AG08395 (cell line): ENCODE data around the gene TNFRSF18.

Source experiments
- DNase-seq: peaks from one replicate; pipeline ENCODE4 v3.0.0; 2012; ENCODE audit warnings: mixed read lengths, low spot score

TNFRSF18 gene

GRCh38 chr1:1228596-1229321 is 22.4 kb upstream of the TNFRSF18 start:
- DNase-seq: no peak

- no peak for DNase-seq
Measured at GRCh38 chr1:1228187-1228586, 21.8 kb upstream of the TNFRSF18 start.

DNA sequence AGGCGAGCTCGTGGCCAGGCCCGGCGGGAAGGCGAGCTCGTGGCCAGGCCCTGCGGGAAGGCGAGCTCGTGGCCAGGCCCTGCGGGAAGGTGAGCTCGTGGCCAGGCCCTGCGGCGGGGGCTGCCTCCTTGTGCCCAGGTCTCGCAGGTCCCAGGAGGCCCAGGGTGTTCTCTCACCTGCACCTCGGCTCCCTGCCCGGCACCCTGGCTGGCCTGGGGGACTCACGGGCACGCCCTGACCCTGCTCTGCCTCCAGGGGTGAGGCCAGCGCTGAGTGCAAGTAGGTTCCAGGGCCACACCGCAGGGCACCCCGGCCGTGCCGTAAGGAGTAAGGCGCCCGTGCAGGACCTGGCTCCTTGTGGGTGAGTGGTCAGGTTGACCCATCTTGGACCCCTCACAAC is 21.0 kb upstream of the TNFRSF18 start:
- no peak for DNase-seq

- no peak for DNase-seq
Measured at GRCh38 chr1:1226566-1227362, 20.4 kb upstream of the TNFRSF18 start.

DNA sequence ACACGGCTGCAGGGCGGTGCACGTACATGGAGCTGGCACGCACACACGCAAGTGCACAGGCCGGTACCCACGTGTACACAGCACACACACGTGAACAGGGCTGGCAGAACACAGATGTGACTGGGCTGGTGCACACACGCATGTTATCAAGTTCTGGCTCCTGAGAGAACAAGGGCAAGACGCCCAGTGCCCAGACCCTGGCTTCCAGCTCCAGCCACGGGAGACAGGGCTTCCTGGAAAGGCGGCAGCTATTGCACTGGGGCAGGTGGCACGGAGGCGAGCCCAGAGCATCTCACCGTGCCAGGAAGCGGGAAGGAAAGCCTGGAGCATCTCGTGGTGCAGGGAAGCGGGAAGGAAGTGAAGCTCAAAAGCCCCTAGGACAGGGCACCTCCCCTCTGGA is 19.5 kb upstream of the TNFRSF18 start:
- DNase-seq: no peak

- no peak for DNase-seq
Measured at GRCh38 chr1:1225238-1225845, 18.9 kb upstream of the TNFRSF18 start.

- DNase-seq: no peak
Measured at GRCh38 chr1:1223891-1224290, 17.5 kb upstream of the TNFRSF18 start.

- no peak for DNase-seq
Measured at GRCh38 chr1:1223321-1223720, 16.9 kb upstream of the TNFRSF18 start.

- no peak for DNase-seq
Measured at GRCh38 chr1:1222575-1223225, 16.3 kb upstream of the TNFRSF18 start.

GRCh38 chr1:1221887-1222574 is 15.6 kb upstream of the TNFRSF18 start:
- no peak for DNase-seq

DNA sequence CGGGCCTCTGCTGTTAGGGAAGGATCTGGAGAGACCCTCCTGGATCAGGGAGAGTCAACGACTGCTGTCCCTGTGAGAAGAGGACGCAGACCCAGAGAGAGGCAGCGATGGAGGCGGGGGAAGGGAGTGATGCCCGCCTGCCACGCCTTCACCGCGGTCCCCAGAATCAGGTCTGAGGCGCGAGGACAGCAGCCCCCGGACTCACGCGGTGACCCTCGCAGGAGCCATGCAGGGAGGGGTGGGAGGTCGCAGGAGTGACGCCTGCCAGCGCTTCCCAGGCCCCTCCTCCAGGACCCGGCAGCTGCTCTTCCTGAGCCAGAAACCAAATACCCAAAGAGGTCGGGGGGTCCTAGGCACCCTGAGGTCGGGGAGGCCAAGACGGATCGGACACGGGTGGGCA is 13.8 kb upstream of the TNFRSF18 start:
- no peak for DNase-seq

- no peak for DNase-seq
Measured at GRCh38 chr1:1219341-1219740, 12.9 kb upstream of the TNFRSF18 start.

DNA sequence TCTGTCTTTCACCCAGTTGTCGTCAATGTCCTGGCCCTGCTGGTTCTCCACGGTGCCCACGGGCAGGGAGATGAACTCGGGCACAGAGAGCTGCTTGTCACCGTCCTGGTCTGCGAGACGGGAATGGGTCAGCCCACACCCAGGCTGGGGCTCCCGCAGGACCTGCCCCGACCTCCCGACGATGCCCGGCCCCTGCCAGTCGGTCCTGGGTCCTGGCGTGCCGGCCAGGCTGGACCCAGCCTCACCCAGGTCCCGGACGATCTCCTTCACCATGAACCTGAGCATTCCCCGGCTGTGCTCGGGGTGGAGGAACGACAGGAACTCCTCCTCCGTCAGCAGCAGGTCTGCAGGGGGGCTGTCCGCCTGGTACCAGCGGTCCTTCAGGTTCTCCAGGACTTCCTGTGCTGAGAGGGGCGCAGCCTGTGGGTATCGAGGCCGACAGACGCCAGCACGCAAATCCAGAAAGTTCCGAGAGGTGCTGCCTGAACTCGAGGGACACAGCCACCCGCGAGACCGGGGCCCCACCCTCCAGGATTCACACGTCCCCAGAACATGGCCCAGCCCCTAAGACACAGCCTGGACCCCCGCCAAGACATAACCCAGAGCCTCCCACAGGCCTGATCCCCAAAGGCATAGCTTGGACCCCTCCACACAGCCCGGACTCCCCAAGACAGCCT is 12.3 kb upstream of the TNFRSF18 start:
- no peak for DNase-seq

DNA sequence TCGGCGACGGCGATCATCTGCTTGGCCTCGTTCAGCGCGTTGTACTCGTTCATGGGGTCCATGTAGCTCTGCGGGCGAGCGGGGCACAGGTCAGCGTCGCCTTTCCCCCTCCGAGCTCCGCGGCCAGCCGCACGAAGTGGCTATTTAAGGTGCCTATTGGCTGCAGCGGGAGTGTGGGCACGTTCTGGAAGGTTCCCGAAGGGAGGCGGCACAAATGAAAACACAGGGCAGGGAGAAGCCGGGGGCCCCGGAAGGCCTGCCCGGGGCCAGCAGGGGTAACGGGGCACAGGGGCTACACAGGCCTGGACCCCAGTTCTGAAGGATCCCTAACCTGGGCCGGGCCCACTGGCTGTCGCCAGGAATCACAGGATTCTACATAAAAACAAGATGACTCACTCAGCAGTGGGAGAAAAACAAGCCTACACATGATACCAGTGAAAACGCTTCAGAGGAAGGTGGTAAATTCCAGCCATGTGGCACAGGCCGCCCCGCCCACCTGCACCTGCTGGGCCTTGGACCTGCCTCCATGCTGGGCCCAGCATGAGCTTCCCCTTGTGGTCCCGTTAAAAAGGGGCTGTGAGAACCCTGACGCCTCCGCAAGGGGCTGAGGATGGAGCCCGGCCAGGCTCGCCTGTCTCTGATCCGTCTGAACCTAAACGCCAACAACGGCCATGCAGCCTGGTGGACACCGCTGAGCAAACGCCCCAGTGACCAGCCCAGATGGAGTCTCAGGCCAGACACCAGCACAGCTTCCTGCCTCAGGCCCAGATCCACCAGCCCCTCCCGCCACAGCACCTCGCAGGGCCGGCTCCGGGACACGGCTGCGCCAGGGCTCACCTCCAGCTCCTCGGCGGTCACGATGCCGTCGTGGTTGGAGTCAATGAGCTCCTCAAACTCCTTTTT is 11.5 kb upstream of the TNFRSF18 start:
- DNase-seq: no peak

DNA sequence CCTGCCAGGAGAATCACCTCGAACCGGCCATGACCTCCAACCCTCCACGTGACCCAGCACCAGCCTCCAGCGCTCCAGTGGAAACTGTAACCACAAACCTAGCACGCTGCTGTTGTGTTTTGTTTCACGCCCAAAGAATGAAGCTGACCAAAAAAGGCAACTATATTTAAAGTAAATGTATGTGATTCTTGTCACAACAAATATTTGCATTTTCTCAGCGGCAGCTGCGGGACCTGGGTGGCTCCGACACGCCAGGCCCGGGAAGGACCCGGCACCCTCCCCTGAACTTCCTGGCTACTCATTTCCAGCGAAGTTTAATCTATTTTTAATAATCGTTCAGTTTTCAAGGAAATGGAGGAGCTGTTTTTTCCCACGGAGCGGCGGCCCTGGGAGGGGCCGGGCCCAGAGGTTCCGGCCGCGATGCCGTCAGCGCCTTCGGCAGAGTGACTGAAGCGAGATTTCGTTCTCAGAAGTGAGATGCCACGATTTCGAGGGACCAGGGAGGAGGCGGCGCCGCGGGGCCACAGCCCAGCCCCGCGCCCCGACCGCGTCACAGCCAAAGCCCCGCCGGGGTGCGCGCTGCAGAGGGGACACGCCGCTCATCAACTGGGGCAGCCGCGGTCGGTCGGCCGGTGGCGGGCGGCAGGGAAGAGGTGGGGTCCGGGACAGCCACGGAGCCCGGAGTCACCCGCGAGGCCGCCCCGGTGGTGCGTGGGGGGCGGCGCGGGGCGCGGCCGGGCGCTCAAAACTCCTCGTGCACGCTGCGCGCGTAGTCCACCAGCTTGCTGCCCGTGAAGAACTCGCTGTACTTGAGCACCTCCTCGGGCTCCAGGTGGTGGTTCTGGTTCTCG is 10.6 kb upstream of the TNFRSF18 start:
- DNase-seq: no peak

DNA sequence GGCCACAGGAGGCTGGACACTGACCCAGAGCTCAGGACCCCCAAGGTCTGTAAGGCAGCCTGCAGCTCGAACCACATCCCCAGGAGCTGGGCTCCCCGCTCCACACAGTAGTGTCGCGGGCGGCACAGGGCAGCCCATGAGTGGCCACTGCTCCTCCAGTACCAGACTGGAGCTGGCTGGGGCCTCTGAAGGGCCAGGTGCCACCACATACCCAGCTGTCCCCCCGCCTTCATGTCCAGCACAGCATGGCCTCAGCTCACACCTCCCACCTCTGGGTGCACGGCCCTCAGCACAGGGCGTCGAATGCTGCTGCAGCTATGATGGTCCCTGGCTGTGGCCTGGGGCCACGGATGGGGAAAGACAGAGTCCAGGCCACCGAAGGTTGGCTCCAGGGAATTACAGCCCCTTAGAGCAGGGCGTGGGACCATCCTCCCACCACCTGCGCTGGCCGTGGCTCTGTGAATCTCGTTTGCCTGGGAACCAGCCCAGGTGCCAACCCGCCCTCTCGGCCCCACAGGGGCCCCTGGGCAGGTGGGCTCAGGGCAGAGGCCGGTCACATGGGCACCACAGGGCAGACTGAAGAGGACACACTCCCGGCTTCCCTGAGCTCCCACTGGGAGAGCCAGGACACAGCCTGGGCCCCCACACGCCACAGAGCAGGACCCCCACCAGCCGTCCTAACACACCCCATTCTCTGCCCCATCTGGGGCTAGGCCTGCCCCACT is 9.7 kb upstream of the TNFRSF18 start:
- no peak for DNase-seq

DNA sequence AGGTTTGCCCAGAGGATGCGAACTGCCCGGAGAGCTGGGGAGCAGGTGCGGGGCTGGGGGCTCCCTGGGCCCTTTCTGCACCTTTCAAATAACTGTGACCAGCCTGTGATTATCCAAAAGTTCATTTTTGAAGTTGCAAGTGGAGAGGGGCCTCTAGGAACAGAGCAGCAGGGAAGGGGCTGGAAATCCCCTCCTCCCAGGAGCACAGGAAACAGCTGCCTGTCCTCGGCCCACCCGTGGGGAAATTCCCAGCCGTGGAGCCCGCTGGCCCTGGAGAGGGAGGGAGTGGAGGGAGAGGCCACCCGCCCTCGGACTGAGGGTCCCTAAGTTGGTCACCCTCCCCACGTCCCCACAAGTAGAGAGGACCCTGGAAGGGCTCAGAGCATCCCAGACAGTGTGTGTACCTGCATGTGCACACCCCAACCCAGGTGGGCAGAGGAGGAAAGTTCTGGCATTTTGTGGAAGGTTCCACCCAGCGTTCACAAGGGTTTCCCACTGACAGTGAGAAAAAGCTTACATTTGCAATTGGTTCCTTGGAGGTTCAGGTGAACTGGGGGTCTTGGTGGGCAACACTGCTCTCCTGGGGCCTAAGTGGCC is 8.8 kb upstream of the TNFRSF18 start:
- no peak for DNase-seq
